Measurements from ENCODE around the gene CBS.
"Not testable (repeated sequence)": the region's sequence is repeated elsewhere in the genome, so short reads cannot be mapped to it uniquely, and the experiment has no call there.

Gene CBS

GRCh38 chr21:43075170-43076022 lies at the start of gene CBS:
Gene CBS (minus strand): TSS chr21:43075835. CDS start chr21:43072193, 3,642 bp downstream.
- DNase-seq, result not testable (repeated sequence)

GRCh38 chr21:43115956-43116355 lies 40.3 kb upstream of the CBS start:
- not testable (repeated sequence) for DNase-seq

GRCh38 chr21:43114483-43114882 lies 38.8 kb upstream of the CBS start:
- DNase-seq, result not testable (repeated sequence)

- DNase-seq, result not testable (repeated sequence)
These were observed 33.4 kb upstream of the CBS start for GRCh38 chr21:43109006-43109405.

- not testable (repeated sequence) for DNase-seq
These were observed 32.5 kb upstream of the CBS start for GRCh38 chr21:43108177-43108576.

- DNase-seq, result not testable (repeated sequence)
These were observed 32.1 kb upstream of the CBS start for GRCh38 chr21:43107794-43108137.

- DNase-seq, result not testable (repeated sequence)
These were observed 31.5 kb upstream of the CBS start, which contains the start of gene U2AF1 for GRCh38 chr21:43106965-43107793. Gene U2AF1 (minus strand): TSS chr21:43107570. CDS start chr21:43107494, 76 bp downstream.

GRCh38 chr21:43104642-43105041 lies 29.0 kb upstream of the CBS start:
- not testable (repeated sequence) for DNase-seq

GRCh38 chr21:43102281-43102680 lies 26.6 kb upstream of the CBS start:
- DNase-seq, result not testable (repeated sequence)

GRCh38 chr21:43101676-43102075 lies 26.0 kb upstream of the CBS start:
- not testable (repeated sequence) for DNase-seq

GRCh38 chr21:43101000-43101399 lies 25.4 kb upstream of the CBS start:
- DNase-seq, result not testable (repeated sequence)

- DNase-seq, result not testable (repeated sequence)
These were observed 16.5 kb upstream of the CBS start for GRCh38 chr21:43091979-43092614.

GRCh38 chr21:43090947-43091346 lies 15.3 kb upstream of the CBS start:
- DNase-seq, result not testable (repeated sequence)

- not testable (repeated sequence) for DNase-seq
These were observed 13.8 kb upstream of the CBS start for GRCh38 chr21:43089463-43089862.

GRCh38 chr21:43082587-43083300 lies 7.1 kb upstream of the CBS start:
- DNase-seq, result not testable (repeated sequence)

GRCh38 chr21:43076643-43077042 lies 1.0 kb upstream of the CBS start:
- not testable (repeated sequence) for DNase-seq

GRCh38 chr21:43076023-43076637 lies 495 bp upstream of the CBS start:
- DNase-seq, result not testable (repeated sequence)

- not testable (repeated sequence) for DNase-seq
These were observed 1.1 kb downstream of the CBS start for GRCh38 chr21:43074401-43075169.

GRCh38 chr21:43072742-43073141 lies 2.9 kb downstream of the CBS start:
- not testable (repeated sequence) for DNase-seq

GRCh38 chr21:43069682-43070081 lies 6.0 kb downstream of the CBS start:
- not testable (repeated sequence) for DNase-seq

GRCh38 chr21:43068065-43068464 lies 7.6 kb downstream of the CBS start:
- DNase-seq, result not testable (repeated sequence)

Measured in NCI-H2227 treated with DMSO at 0.1 percent for 48 hours (cell line).